HTR-8/SVneo (cell line): Measurements from ENCODE around the gene ALOX5.
"Not testable (repeated sequence)": the region's sequence is repeated elsewhere in the genome, so short reads cannot be mapped to it uniquely, and the experiment has no call there.

Source experiments
- DNase-seq: peaks from one replicate; pipeline ENCODE4 v3.0.0; 2011; ENCODE audit warnings: low spot score, mixed read lengths; ENCODE audit not compliant: insufficient read length
- FAIRE-seq: peaks from 2 replicates; lab custom pipeline; 2011; peaks lifted over from hg19 to GRCh38; lab: Jason Lieb, UNC

ALOX5 gene

DNA sequence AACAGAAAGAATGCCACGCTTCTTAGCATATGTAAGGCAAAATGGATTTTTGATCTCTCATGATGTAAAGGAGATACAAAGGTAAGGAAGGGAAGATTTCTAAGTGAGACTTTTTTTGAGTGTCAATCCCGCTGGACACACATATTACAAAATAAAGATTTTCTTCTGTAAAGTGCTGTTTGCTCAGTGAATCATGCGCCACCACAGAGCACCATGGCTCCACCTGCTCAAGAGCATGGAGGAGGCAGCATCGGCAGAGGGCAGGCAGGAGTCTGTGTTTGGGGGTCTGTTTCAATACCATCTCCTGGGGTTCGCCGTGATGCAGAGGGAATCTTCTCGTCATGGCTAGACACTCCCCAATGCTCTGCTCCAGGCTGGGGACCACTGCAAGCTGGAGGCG is 83.5 kb downstream of the ALOX5 start:
- DNase-seq: no peak
- FAIRE-seq: no peak

GRCh38 chr10:45460235-45460878 is 86.3 kb downstream of the ALOX5 start:
- no peak for DNase-seq
- no peak for FAIRE-seq

DNA sequence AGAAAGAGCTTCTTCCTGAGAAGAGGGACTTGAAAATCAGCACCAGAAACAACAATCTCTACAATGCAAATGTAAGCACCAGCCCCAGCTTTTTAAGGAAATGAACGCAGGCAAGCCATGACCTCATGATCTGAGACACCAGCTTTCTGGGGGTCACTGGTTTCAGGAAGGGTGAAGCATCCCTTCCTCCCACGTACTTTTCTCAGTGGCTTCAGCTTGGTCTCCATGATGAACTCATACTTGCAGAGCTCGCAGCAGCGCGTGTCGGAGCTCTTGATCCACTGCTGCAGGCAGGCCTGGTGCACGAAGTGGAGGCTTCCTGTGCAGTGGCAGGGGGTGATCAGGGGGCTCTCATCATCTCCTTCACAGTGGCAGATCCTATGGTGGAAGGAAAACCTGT is 87.0 kb downstream of the ALOX5 start:
- FAIRE-seq (no peak), DNase-seq (no peak)

DNA sequence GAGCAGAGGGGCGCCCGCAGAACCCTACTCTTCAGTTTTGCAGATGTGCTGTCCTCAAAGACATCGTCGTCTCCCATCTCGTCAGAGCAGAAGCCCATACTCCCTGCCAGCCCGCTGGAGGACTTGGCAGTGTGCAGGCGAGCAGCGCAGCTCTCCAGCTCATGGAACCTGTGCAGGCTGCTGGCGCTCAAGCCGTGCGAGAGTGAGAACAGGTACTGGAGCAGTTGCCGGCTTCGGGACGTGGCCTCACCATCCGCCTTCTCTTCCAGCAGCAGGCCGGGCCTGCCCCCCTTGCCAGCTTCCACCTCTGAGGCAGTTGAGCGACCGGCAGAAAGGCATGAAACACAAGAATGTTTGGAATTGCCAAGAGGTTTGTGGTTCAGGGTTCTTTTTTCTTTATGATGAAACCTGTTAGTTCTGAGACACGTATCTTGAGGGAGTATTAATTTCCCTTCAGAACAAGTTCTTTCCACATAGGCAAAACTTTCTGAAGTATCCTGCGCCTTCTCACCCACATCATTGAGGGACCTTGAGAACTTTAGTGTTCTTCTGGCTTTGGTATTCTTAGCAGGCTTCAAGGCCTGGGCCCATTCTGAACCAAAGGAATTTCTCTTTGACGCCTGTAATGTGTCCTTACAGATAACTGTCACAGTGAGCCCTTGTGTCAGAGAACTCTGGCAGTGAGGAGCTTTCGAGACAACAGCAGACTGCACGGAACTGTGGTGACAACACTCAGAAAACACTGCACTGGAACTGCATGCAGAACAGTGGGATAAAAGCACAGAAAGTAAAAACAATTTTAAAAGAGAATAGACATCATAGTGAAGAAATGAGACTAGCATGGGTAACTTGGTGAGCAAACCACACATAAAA is 89.5 kb downstream of the ALOX5 start:
- DNase-seq: no peak
- no peak for FAIRE-seq

GRCh38 chr10:45464958-45465567 is 91.0 kb downstream of the ALOX5 start:
- FAIRE-seq: no peak
- peak; percentile 85 for DNase-seq

DNA sequence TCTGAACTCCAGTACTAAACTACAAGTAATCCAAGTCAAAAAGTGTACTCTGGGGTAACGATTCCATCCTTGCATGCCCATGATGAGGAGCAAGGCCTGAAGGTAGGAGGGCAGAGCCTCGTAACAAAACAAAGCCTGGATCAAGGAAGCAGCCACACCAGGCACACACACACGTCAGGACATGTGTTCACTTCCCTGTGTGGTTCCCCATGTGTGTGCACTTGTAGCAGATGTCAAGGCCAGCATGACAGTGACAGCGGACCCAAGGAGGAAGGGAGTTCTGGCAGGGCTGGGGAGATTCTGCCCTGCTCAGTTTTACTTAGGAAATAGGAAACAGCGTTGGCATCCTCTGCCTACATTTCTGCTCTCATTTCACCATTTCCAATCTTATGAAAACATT is 92.8 kb downstream of the ALOX5 start:
- no peak for FAIRE-seq
- no peak for DNase-seq

GRCh38 chr10:45468079-45468478 is 94.1 kb downstream of the ALOX5 start:
- DNase-seq (no peak), FAIRE-seq (no peak)

GRCh38 chr10:45470098-45471012 is 96.3 kb downstream of the ALOX5 start:
- FAIRE-seq (no peak), DNase-seq (no peak)

- FAIRE-seq: no peak
Observed at GRCh38 chr10:45471059-45471458, 97.0 kb downstream of the ALOX5 start.

DNA sequence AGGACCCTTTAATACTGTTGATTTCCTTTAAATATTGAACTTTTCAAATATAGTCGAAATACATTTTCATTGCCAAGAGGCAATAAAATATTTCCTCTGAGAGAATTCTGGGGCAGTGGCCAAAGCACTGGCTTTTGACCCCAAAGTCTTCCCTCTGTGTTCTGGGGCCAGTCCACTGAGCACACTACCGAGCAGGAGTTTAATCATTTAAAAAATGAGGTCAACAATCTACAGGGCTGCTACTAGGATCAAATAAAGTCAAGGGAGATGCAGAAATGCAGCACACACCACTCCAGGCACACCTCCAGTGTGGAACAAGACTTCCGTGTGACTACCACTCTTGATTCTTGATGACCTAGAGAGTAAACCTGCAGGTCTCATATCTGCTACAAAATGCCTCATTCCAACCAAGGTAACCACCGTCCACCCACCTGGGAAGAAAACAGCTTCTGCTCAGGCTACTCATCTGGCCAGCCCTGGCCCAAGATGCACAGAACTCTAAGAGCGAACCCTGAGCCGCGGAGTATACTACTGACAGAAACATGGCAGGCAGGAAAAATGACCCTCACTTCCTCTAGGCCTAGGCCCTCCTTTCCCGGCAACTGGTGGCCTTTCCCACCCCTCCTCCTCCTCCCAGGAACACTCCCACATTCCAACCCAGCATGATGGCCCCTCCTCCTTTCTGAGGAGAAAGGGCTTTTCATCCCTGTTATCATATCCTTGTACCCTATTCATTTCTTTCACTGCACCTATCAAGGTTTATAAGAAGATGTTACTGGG is 97.7 kb downstream of the ALOX5 start:
- FAIRE-seq (no peak), DNase-seq (no peak)

More at GRCh38 chr10:45471059-45471458, 97.0 kb downstream of the ALOX5 start:
- DNase-seq: no peak

DNA sequence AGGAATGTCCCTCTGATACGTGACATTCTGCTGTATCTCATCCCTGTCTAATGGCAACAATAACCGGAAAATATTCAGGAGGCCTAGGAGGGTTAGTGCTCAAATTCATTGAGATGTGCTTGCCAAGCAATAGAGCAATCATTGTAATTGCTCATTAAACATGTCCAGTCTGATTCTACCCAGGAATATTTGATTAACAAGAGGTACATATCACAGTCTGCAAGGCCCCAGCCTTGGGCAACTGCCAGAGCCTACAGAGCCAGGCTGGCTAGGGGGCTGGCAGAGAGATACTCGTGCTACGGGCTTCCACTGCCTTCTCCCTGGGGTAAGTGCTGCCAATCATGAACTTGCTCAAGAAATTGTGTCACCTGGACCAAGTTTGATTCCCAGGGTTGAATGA is 99.1 kb downstream of the ALOX5 start:
- DNase-seq (no peak), FAIRE-seq (no peak)

DNA sequence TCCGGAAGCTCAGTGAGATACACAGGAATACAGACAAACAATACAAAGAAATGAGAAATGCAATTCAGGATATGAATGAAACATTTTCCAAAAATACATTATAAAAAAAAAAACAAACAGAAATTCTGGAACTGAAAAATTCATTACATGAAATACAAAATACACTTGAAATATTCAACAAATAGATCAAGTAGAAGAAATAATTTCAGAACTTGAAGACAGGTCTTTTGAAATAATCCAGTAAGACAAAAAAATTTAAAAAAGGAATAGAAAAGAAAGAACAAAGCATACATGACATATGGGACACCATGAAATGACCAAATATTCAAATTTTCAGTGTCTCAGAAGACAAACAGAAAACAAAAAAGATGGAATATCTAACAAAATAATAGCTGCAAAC is 102.5 kb downstream of the ALOX5 start:
- FAIRE-seq (no peak), DNase-seq (no peak)

- FAIRE-seq: no peak
Observed at GRCh38 chr10:45480294-45480693, 106.3 kb downstream of the ALOX5 start.

GRCh38 chr10:45481100-45481499 is 107.1 kb downstream of the ALOX5 start:
- not testable (repeated sequence) for FAIRE-seq, DNase-seq

More at GRCh38 chr10:45480294-45480693, 106.3 kb downstream of the ALOX5 start:
- no peak for DNase-seq

DNA sequence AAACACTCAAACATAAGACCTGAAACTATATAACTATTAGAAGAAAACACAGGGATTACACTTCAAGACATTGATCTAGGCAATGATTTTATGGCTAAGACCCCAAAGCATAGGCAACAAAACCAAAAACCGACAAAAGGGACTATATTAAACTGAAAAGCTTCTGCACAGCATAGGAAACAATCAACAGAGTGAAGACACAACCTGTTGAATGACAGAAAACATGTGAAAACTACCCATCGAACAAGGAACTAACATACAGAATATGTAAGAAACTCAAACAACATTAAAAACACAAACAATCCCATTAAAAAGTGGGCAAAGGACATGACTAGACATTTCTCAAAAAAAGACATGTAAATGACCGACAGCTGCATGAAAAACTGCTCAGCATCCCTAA is 109.0 kb downstream of the ALOX5 start:
- FAIRE-seq: no peak
- no peak for DNase-seq

GRCh38 chr10:45487735-45488134 is 113.7 kb downstream of the ALOX5 start:
- no peak for DNase-seq
- FAIRE-seq: no peak

DNA sequence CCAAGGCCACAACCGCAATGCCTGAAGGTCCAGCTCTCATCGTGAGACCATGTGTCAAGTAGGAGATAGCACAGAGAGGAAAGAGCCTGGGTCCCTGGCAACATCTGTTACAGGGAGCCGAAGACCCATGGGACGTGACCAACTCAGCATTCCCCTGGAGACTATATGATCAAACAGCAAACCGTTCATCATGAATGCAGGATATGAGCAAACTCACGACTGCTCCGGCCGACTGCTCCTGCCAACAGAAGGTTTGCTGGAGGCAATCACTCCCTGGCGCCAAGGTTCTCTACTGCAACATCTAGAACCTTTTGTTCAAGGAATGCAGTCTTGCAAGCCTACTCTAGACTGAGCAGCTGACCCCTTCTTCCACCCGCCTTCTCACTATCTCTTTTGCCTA is 114.3 kb downstream of the ALOX5 start:
- FAIRE-seq: peak; percentile 36
- no peak for DNase-seq

DNA sequence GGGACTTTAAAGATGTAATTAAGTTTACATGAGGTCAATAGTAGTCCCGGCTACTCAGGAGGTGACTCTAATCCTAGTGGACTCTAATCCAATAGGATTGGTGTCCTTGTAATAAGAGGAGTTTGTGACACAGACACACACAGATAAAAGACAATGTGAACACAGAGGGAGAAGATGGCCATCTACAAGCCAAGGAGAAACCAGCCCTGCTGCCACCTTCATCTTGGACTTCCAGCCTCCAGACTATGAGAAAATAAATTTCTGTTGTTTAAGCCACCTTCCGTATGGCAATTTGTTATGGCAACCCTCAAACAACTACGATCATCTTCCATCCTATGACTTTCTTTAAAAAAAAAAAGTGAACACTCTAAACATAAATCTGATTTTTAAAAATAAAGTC is 116.3 kb downstream of the ALOX5 start:
- FAIRE-seq: no peak
- no peak for DNase-seq

GRCh38 chr10:45491061-45491460 is 117.0 kb downstream of the ALOX5 start:
- no peak for DNase-seq

More at GRCh38 chr10:45491061-45491460, 117.0 kb downstream of the ALOX5 start:
- FAIRE-seq: no peak
